ENCODE results near the gene DDX31. TPM values are rescaled to one million over a fixed set of nuclear protein-coding genes. Genes with fewer than 3 reads are reported as not detected.

DDX31 gene
- total RNA-seq, 1 experiment from 2014 or later: 28.4 TPM

- H3K9me3 Mint-ChIP-seq: peaks cover 48 to 71% of the 10 kb centered on the region in 2 experiments
- Histone ChIP-seq H3K9me3 (ENCODE audit: control insufficient read depth, low read depth, low read length) (peaks cover 11% of the 10 kb centered on the region), H3K18ac (ENCODE audit: insufficient read length, low read depth, low read length) (no peak overlapping the region)
These were observed 30.2 kb upstream of the DDX31 start for GRCh38 chr9:132699956-132700355.

More at GRCh38 chr9:132699956-132700355, 30.2 kb upstream of the DDX31 start:
- Histone ChIP-seq H2AFZ (ENCODE audit: low read length) (no peak overlapping the region), H3K23me2 (ENCODE audit: insufficient read length, low read depth, low read length, poor library complexity, severe bottlenecking) (no peaks in the 10 kb centered on the region), H2BK5ac (ENCODE audit: insufficient read length, low read length) (no peak overlapping the region), H3K4ac (ENCODE audit: low read depth, low read length) (no peak overlapping the region), H2AK5ac (ENCODE audit: insufficient read length, low read length) (no peak overlapping the region), H3K4me2 (ENCODE audit: insufficient read depth, insufficient read length, low read length) (no peak overlapping the region), H2BK15ac (ENCODE audit: low read depth, low read length) (no peak overlapping the region), H4K91ac (ENCODE audit: insufficient read length, low read depth, low read length) (no peak overlapping the region), H3K79me1 (ENCODE audit: insufficient read depth, low read depth, low read length, poor library complexity, severe bottlenecking) (no peaks in the 10 kb centered on the region), H2BK12ac (ENCODE audit: insufficient read length, low read depth, low read length) (no peak overlapping the region), H3K56ac (ENCODE audit: insufficient read length, low read depth, low read length) (no peak overlapping the region), H3K4me1 (ENCODE audit: insufficient read depth, low read length) (no peaks in the 10 kb centered on the region), H4K8ac (replicated peaks; ENCODE audit: insufficient read length, low read depth, low read length) (no peak overlapping the region), H2BK20ac (ENCODE audit: low read depth, low read length, poor library complexity, severe bottlenecking) (no peak overlapping the region), H4K5ac (ENCODE audit: insufficient read length, low read depth, low read length) (no peak overlapping the region), H3K27me3 (ENCODE audit: insufficient read depth, low read length) (no peaks in the 10 kb centered on the region), H3K9ac (ENCODE audit: extremely low read depth, insufficient read length, low read length) (no peak overlapping the region), H2BK120ac (ENCODE audit: low read depth, low read length, poor library complexity, severe bottlenecking) (no peak overlapping the region), H3K14ac (ENCODE audit: insufficient read depth, low read length) (no peak overlapping the region), H3T11ph (ENCODE audit: low read length) (no peak overlapping the region), H3K23ac (ENCODE audit: insufficient read length, low read depth, low read length) (no peak overlapping the region), H3K79me2 (ENCODE audit: insufficient read depth, low read length) (no peaks in the 10 kb centered on the region), H3K27ac (ENCODE audit: insufficient read length, low read depth, low read length) (no peak overlapping the region), H4K20me1 (ENCODE audit: control insufficient read depth, insufficient read depth, insufficient read length) (no peaks in the 10 kb centered on the region)
- Mint-ChIP-seq H3K27me3 (ENCODE audit: low read depth) (peaks cover 12% of the 10 kb centered on the region), H3K27ac (no peak overlapping the region), H3K4me3 (no peak overlapping the region), H3K4me1 (no peaks in the 10 kb centered on the region), H3K36me3 (ENCODE audit: insufficient read depth in 1 of 3, low read depth in 3 of 3) (peaks cover 2 to 18% (median 15%) of the 10 kb centered on the region in 3 experiments)
- no peak for DNase-seq
- TF ChIP-seq CTCF (conservative IDR thresholded peaks at IDR 0.05): no peak
- no CpG with 5 or more reads among the region's 1 CpG for WGBS (ENCODE audit: extremely low coverage, insufficient read length, low lambda C conversion rate)
